Tongue (tissue), 2 donors: Measurements from ENCODE around the gene NR1H2. TPM values are rescaled to one million over a fixed set of nuclear protein-coding genes. Genes with fewer than 3 reads are reported as not detected.
A peak's percentile ranks its signal among the peaks of the same experiment; 100 is the strongest.
"Not testable (repeated sequence)": the region's sequence is repeated elsewhere in the genome, so short reads cannot be mapped to it uniquely, and the experiment has no call there.

ENCODE experiments used
- DNase-seq: peaks from one replicate; pipeline ENCODE4 v3.0.0-alpha.2; 2015
- total RNA-seq: library from RNA; depleted of rRNA; stranded (reverse); fragments of >200 nt; gene quantifications from one replicate; pipeline ENCODE4 v1.2.3, GENCODE V29; 2014

The NR1H2 gene
- total RNA-seq, 1 donor from 2014 or later, result 53.3 TPM

GRCh38 chr19:50347089-50347581 lies 29.1 kb upstream of the NR1H2 start:
- DNase-seq, result not testable (repeated sequence)

DNA sequence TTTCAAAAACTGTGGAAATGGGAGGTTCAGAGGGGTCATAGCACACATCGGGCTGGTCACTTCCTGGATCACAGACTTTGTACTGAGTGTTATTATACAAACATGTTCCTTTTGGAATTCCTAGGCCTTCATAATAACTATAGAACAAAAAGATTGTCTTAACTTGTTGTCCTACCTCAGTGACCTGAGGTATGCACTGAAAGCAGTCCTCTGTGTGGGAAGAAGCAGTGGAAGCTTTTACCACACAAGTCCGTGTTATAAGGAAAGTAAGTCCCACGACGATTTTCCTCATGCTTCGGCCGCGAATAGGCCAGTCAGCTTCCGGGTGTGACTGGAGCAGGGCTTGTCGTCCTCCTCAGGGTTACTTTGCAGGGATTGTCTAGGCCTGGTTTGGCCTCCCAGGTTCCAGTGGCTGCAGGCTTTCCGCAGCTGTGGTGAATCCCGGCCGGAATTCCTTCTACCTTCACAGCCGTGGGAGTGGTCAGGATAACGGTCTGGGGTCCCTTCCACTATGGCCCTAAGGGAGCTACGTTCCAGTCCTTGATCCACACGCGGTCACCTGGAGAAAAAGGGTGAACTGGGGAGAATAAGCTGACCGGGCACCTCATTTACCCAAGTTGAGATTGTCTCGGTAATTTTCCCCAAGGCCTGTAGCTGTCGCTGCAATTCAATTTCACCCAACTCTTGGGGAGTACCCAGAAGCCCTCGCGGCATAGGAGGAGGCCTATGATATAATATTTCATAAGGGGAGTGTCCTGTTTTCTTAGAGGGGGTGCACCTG lies 26.8 kb upstream of the NR1H2 start:
- DNase-seq, result peak; percentile 35

GRCh38 chr19:50352242-50352641 lies 24.0 kb upstream of the NR1H2 start:
- DNase-seq, result no peak

DNA sequence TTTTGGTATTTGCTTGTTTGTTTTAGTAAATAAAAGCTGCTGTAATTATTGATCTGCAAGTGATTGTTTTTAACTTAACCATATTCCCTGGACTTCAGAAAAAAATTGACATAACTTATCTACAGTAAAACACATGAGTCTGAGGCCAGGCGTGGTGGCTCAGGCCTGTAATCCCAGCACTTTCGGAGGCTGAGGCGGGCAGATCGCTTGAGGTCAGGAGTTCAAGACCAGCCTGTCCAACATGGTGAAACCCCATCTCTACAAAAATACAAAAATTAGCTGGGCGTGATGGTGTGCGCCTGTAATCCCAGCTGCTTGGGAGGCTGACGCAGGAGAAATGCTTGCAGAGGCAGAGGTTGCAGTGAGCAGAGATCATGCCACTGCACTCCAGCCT lies 22.8 kb upstream of the NR1H2 start:
- DNase-seq, result not testable (repeated sequence)

GRCh38 chr19:50356691-50357177 lies 19.5 kb upstream of the NR1H2 start:
- no peak for DNase-seq

DNA sequence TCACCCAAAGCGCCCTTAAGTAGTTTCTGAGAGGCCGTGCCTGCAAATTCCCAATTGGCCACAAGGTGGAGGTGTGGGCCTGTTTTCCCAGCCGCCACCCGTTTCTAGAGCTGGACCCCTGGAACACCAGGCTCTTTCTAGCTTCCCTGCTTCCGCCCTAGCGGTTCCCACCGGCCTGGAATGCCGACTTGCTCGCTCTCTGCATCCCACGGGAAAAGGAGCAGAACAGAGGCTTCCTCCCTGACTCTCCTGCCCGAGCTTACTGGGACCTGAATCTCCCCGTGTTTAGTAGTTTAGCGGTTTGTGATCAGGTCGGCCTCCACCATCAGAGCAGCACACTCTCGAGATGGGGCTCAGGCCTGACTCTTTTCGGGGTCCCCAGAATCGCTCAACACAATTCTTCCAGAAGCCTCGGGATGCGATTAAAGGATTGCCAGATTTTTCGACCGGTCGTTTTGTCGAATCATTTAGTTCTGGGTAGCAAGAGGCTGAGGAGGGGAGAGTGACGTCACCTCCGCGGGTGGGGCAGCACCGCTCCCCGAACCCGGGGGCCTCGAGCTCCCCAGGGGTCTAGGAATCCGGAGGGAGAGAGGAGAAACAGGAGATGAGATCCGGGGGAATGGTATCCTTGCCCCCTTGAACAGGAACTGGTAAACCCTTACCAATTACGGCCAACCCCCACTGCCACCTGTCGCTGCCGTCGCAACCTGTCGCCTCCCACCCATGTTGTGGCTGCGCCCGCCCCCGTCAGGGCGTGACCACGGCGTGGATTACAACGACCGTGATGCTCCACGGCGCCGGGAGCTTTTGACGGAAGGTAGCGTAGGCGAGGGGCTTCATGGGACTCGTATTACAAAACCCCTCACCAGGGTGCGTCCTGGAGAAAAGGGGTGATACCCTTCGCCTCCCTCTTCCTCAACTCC lies 18.8 kb upstream of the NR1H2 start:
- DNase-seq, result peak; percentile 83

DNA sequence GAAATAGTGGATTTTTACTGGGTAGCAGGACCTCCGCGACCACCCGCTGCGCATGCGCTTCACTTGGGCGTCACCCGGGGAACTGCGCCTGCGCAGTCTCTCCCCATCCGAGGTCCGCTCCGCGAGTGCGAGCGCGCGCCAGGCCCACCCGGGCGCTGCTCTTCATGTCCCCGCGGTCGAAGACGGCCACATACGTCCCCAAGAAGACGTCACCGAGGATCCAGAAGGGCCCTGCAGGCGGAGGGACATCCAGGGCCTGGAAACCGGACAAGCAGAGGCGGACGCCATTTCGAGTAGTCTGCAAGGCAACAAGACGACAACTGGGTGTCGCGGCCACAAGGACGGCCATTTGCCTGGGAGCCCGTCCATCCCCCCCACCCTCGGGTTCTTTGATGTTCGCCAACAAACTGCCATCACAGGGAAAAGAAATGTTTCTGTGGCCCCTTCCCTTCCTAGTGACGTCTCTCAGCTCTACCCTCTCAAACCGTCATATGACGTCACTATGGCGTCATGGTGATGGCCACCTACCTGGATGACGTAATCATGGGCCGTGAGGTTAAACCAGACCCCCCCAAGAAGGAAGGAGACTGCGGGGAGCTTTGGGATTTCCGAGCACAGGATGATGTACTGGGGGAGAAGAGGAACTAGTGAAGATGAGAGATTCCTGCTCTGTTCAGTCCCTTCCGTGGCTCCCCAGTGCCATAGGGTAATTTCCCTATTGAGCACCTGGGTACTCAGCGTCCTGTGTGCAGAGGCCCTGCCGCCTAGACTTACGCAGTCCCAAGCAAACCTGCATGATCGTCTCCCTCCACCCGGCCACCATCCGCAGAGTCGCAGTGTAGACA lies 17.6 kb upstream of the NR1H2 start:
- peak; percentile 89 for DNase-seq

DNA sequence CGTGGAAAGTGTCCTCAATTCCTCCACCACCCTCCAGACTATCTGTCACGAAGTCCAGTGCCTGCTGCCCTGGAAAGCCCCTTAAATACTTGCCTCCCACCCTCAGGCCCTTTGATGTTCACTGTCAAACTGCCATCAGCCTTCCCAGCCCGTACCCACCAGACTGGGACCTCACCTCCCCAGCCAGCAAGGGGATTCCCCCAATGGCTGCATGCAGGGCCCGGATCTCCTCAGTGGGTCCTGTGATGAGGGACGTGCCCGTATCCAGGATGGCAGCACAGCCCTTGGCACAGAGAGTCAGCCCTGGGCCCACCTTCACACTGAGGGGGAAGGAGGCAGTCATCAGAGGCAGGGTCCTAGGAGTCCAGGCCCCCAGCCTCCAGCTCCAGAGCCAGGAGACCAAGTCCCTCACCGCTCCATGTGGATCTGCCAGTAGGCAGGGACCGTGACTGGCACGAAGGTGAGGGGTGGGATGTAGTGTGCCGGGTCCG lies 16.9 kb upstream of the NR1H2 start:
- DNase-seq, result no peak

- DNase-seq, result no peak
Observed at GRCh38 chr19:50361290-50362029, 14.8 kb upstream of the NR1H2 start.

GRCh38 chr19:50362030-50362412 lies 14.2 kb upstream of the NR1H2 start:
- no peak for DNase-seq

DNA sequence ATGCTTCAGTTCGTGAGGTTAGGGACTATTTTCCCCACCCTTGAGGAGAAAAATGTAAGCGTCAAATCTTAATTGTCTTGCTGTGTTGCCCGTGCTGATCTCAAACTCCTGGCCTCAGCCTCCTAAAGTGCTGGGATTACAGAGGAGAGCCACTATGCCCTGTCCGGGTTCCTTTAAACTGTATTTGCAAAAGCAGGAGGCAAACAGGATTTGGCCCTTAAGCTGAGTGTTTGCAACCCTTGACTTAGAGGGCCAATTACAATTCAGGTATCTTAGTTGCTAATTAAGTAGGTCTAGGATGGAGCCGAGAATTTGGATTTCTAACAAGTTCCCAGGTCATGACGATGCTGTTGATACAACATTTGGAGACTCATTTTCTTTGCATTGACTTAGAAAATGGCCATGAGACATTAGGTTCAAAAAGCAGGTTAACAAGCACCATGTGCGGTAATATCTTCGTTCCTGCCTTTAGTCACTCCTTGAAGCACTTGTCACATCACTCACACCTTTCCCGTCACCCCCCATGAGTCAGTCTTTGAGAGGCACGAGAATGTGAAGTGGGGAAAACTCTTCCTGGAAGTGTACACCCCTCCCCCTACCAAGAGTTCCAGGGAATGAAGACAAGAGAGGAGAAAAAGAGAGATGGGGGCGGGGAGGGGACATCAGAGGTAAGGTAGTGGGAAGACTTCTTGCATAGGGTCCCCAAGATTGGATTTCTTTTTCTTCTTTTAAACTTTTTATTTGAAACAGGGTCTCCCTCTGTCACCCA lies 13.4 kb upstream of the NR1H2 start:
- no peak for DNase-seq

- DNase-seq, result no peak
Observed at GRCh38 chr19:50365434-50366306, 10.6 kb upstream of the NR1H2 start, which contains the start of gene NAPSA. Gene NAPSA, minus strand, starts transcription at chr19:50365639. Its CDS starts 18 bp downstream, at chr19:50365621.

DNA sequence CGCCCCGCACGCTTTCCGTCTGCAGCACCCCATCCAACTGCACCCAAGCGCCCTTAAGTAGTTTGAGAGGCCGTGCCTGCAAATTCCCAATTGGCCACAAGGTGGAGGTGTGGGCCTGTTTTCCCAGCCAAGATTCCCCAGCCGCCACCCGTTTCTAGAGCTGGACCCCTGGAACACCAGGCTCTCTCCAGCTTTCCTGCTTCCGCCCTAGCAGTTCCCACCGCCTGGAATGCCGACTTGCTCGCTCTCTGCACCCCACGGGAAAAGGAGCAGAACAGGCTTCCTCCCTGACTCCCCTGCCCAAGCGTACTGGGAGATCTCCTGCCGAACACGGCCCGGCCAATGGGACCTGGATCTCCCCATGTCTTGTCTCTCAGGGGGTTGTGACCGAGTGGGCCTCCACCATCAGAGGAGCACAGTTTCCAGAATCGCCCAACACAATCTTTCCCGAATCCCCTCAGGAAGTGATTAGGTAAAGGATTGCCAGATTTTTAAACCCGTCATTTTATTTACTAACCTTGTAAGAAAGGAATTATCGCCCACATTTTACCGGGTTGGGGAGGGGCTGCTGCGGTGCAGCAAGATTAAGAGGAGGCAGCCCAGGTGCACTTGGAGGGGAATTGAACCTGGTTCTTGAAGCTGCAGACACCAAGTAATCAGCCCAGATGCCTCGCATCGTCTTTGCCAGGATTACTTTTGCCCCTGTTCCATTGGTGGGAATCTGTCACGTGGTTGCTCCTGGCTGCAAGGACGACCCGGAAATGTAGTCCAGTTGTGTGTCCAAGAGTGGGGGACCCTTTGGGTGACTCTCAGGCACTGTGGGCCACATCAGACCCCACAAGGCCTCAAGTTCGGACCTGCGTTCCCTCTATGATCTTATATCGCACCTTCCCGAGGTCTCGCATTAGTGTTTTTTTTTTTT lies 7.3 kb upstream of the NR1H2 start:
- peak; percentile 93 for DNase-seq

DNA sequence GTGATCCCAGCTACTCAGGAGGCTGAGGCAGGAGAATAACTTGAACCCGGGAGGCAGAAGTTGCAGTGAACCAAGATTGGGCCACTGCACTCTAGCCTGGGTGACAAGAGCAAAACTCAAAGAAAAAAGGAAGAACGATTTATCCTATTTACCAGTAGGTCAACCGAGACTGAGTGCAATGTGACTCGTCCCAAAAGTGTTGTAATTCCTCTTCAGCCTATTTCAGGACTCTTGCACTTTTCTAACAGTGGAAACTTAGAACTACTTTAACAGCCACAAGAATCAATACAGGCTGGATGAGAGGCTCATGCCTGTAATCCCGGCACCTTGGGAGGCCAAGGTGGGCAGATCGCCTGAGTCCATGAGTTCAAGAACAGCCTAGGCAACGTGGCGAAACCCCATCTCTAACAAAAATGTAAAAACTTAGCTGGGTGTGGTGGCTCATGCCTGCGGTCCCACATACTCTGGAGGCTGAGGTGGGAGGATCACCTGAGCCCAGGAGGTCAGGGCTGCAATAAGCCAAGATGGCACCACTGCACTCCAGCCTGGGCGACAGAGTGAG lies 4.3 kb upstream of the NR1H2 start:
- no peak for DNase-seq

- DNase-seq, result no peak
Observed at GRCh38 chr19:50377051-50377461, 799 bp downstream of the NR1H2 start.

DNA sequence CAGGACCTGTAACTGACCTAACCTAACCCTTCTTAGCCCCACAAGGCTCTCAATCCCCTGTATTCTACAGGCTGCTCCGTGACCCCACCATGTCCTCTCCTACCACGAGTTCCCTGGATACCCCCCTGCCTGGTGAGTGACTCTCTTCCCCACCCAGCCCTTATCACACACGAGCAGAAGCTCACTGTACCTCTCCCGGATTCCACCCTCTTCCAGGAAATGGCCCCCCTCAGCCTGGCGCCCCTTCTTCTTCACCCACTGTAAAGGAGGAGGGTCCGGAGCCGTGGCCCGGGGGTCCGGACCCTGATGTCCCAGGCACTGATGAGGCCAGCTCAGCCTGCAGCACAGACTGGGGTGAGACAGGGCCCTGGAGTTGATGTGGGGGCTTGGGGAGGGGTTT lies 1.3 kb downstream of the NR1H2 start:
- DNase-seq, result no peak

GRCh38 chr19:50378169-50378862 lies 2.1 kb downstream of the NR1H2 start:
- DNase-seq, result no peak
